Psoas muscle (tissue), 8 donors: ENCODE measurements around the gene CSHL1. TPM values are rescaled to one million over a fixed set of nuclear protein-coding genes. Genes with fewer than 3 reads are reported as not detected.
A peak's percentile ranks its signal among the peaks of the same experiment; 100 is the strongest.

Experiments
- ATAC-seq, 4 donors: fragments of 200-7000 bp; cut with Tn5 transposase; one replicate each; pipeline ENCODE4 v1.9.1; 2020; ENCODE audit warnings: moderate library complexity in 3 of 4, mild to moderate bottlenecking in 2 of 4
- DNase-seq, 2 donors: peaks; one replicate each; pipeline ENCODE4 v3.0.0-alpha.2; 2020
- H3K27ac ChIP-seq: fragments of 200-600 bp; one replicate; pipeline ENCODE4 v1.8.0; 2022
- H3K27me3 ChIP-seq, 3 donors: fragments of 200-600 bp in 1 of 3; one replicate each; pipeline versions ENCODE4 v1.6.1 to v1.8.0; 2013 to 2022; ENCODE audit warnings: low read length in 2 of 3, mild to moderate bottlenecking in 2 of 3, moderate library complexity in 1 of 3; ENCODE audit not compliant: insufficient read depth in 3 of 3
- H3K36me3 ChIP-seq, 2 donors: fragments of 200-600 bp in 1 of 2; one replicate each; pipeline versions ENCODE4 v1.6.1 to v1.8.0; 2013 to 2022; ENCODE audit warnings: low read depth in 1 of 2, mild to moderate bottlenecking in 1 of 2, moderate library complexity in 1 of 2; ENCODE audit not compliant: insufficient read depth in 1 of 2
- H3K4me1 ChIP-seq: fragments of 200-600 bp; one replicate; pipeline ENCODE4 v1.8.0; 2022
- H3K4me3 ChIP-seq: fragments of 200-600 bp; one replicate; pipeline ENCODE4 v1.8.0; 2022; ENCODE audit warnings: mild to moderate bottlenecking
- H3K9me3 ChIP-seq: fragments of 200-600 bp; one replicate; pipeline ENCODE4 v1.8.0; 2022
- WGBS, 3 donors: extraction: QIAGEN DNeasy Blood & Tissue Kit; methylation state at CpG; one replicate each; pipeline versions ENCODE4 v1.1.6 to v1.1.7; 2013; 5-methylcytosine and 5-hydroxymethylcytosine counted together
- intact Hi-C, 2 donors: fragments of 100-400 bp; cut with DNase I; formaldehyde crosslinking; loops; one replicate each; pipeline versions ENCODE4 v1.11.0 to v1.14.2; 2022
- polyA plus RNA-seq, 3 donors: library from polyadenylated mRNA; stranded (reverse); fragments of 200-250 nt; gene quantifications; one replicate each; pipeline ENCODE4 v1.2.3, GENCODE V29; 2013
- total RNA-seq, 4 donors: library from RNA; stranded (reverse); fragmentation: NEBNext Ultra II Directional in 2 of 4; extraction: Animal tissue kit (Norgen Biotek cat#: 25700) in 2 of 4; gene quantifications; one replicate each; pipeline versions ENCODE4 v1.2.1 to v1.2.4, GENCODE V29; 2021 to 2023
- TF ChIP-seq, protein P1 (sequence below): fragments of 200-600 bp; IDR thresholded peaks from one replicate; pipeline ENCODE4 v1.8.0; 2022; ENCODE audit warnings: antibody characterized with exemption
- donor health status: healthy with polysubstance abuse.
- donor health status: DM: no; HTN: no; CAD: no; lungs with moderate emphysema.
- donor health status: Bipolar disorder and iron deficiency.
- donor health status: healthy.
- donor health status: DM: yes; HTN: yes; CAD: no.
- donor health status: DM: no; HTN: no; CAD: no.
- donor health status: DM: no; HTN: no; CAD: no.
- donor health status: DM: yes; HTN: yes; CAD: no.

Gene CSHL1
- total and polyA plus RNA-seq, 7 donors: not detected

- Histone ChIP-seq H3K4me3 (no peak overlapping the region), H3K9me3 (no peaks in the 10 kb centered on the region), H3K27me3 (no peaks in the 10 kb centered on the region), H3K27ac (peak overlapping the region; percentile 30), H3K36me3 (peaks cover 0 to 39% of the 10 kb centered on the region in 2 donors), H3K4me1 (no peaks in the 10 kb centered on the region)
- DNase-seq: peak in 1 of 2 donors; percentile 50
- TF ChIP-seq, protein P1, sequence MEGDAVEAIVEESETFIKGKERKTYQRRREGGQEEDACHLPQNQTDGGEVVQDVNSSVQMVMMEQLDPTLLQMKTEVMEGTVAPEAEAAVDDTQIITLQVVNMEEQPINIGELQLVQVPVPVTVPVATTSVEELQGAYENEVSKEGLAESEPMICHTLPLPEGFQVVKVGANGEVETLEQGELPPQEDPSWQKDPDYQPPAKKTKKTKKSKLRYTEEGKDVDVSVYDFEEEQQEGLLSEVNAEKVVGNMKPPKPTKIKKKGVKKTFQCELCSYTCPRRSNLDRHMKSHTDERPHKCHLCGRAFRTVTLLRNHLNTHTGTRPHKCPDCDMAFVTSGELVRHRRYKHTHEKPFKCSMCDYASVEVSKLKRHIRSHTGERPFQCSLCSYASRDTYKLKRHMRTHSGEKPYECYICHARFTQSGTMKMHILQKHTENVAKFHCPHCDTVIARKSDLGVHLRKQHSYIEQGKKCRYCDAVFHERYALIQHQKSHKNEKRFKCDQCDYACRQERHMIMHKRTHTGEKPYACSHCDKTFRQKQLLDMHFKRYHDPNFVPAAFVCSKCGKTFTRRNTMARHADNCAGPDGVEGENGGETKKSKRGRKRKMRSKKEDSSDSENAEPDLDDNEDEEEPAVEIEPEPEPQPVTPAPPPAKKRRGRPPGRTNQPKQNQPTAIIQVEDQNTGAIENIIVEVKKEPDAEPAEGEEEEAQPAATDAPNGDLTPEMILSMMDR: no peak
- WGBS, 3 donors: 50 to 73% (median 58%) methylated on average over 4 of the region's 4 CpGs
- intact Hi-C loops: no loop called here
- peak in 3 of 4 donors; percentile 17 to 32 (median 21) for ATAC-seq
Observed at GRCh38 chr17:63937920-63938319, 26.9 kb upstream of the CSHL1 start.

DNA sequence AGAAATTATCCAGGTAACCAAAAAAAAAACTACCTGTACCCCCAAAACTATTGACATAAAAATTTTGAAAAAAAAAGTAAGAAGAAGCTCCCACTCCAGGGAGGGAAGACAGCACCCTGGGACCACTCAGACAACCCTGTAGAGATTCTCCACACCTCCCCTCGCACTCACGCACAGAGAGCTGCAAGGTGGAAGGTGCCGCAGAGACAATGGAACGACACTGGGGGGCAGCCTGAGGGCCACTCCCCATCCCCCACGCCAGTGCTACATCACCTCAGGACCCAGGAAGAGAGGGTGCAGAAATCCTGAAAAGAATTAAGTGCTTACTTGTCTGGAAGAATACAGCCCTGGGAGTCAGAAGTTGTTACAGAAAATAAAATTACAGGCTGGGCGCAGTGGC is 26.3 kb upstream of the CSHL1 start:
- ATAC-seq: peak in 2 of 4 donors; percentile 18 to 32
- WGBS, 3 donors: 76 to 88% (median 82%) methylated on average over 6 of the region's 6 CpGs
- peak in 1 of 2 donors; percentile 41 for DNase-seq
- no peaks in the 10 kb centered on the region for H3K27me3 ChIP-seq
- no peak overlapping the region for H3K4me3 ChIP-seq
- H3K4me1 ChIP-seq: no peaks in the 10 kb centered on the region
- no peaks in the 10 kb centered on the region for H3K9me3 ChIP-seq
- TF ChIP-seq, protein P1: no peak
- intact Hi-C loops: no loop called here
- H3K27ac ChIP-seq: no peak overlapping the region
- H3K36me3 ChIP-seq: peaks cover 0 to 33% of the 10 kb centered on the region in 2 donors

- H3K36me3 ChIP-seq: peaks cover 0 to 6% of the 10 kb centered on the region in 2 donors
- peak in 1 of 2 donors; percentile 53 for DNase-seq
- H3K27ac ChIP-seq: no peak overlapping the region
- H3K4me1 ChIP-seq: peaks cover 7% of the 10 kb centered on the region
- ATAC-seq: peak in 1 of 4 donors; percentile 12
- H3K27me3 ChIP-seq: no peaks in the 10 kb centered on the region
- H3K4me3 ChIP-seq: no peak overlapping the region
- 38 to 49% (median 45%) methylated on average over 21 of the region's 21 CpGs for WGBS, 3 donors
- intact Hi-C loops: loop anchor here in 1 of 2 donors (5.0 kb wide), 1 partner anchor 63 kb away; the partner anchor contains the start of gene PRR29
- TF ChIP-seq, protein P1: no peak
- no peaks in the 10 kb centered on the region for H3K9me3 ChIP-seq
Observed at GRCh38 chr17:63934183-63935112, 23.4 kb upstream of the CSHL1 start.

- H3K4me1 ChIP-seq: peaks cover 7% of the 10 kb centered on the region
- intact Hi-C loops: loop anchor here in 1 of 2 donors (5.0 kb wide), 1 partner anchor 64 kb away; the partner anchor contains the start of gene PRR29
- no peak for DNase-seq
Observed at GRCh38 chr17:63933598-63933997, 22.5 kb upstream of the CSHL1 start.

More at GRCh38 chr17:63933598-63933997, 22.5 kb upstream of the CSHL1 start:
- 67 to 76% (median 69%) methylated on average over 8 of the region's 8 CpGs for WGBS, 3 donors
- Histone ChIP-seq H3K27me3 (no peaks in the 10 kb centered on the region), H3K9me3 (no peaks in the 10 kb centered on the region), H3K27ac (no peak overlapping the region), H3K36me3 (no peaks in the 10 kb centered on the region), H3K4me3 (no peak overlapping the region)
- ATAC-seq: no peak
- TF ChIP-seq, protein P1: no peak
